Sigmoid colon (tissue), 7 donors: ENCODE data around the gene ADGRV1. TPM values are rescaled to one million over a fixed set of nuclear protein-coding genes. Genes with fewer than 3 reads are reported as not detected.

Experiments
- DNase-seq: peaks from one replicate; pipeline ENCODE4 v3.0.0-alpha.2; 2019
- H3K27ac ChIP-seq, 4 donors: fragments of 200-600 bp; sonication (generic); one replicate each; pipeline ENCODE4 v1.5.1; 2016 to 2019; ENCODE audit warnings: mild to moderate bottlenecking in 1 of 4
- H3K27me3 ChIP-seq, 3 donors: fragments of 200-600 bp; sonication (generic); one replicate each; pipeline ENCODE4 v1.5.1; 2019; ENCODE audit warnings: mild to moderate bottlenecking in 1 of 3
- H3K36me3 ChIP-seq, 4 donors: fragments of 200-600 bp; sonication (generic); one replicate each; pipeline ENCODE4 v1.5.1; 2016 to 2019
- H3K4me1 ChIP-seq, 4 donors: fragments of 200-600 bp; sonication (generic); one replicate each; pipeline ENCODE4 v1.5.1; 2017 to 2019
- H3K4me3 ChIP-seq, 4 donors: fragments of 200-600 bp; sonication (generic); one replicate each; pipeline ENCODE4 v1.5.1; 2017 to 2019; ENCODE audit warnings: mild to moderate bottlenecking in 2 of 4, moderate library complexity in 1 of 4
- H3K9me3 ChIP-seq, 4 donors: fragments of 200-600 bp in 3 of 4; sonication (generic) in 3 of 4; one replicate each; pipeline versions ENCODE4 v1.5.1 to v1.6.1; 2013 to 2019
- EP300 ChIP-seq, 4 donors: sonication (generic); formaldehyde crosslinking; IDR thresholded peaks; one replicate each; pipeline ENCODE4 v1.6.1; 2017; ENCODE audit warnings: antibody characterized with exemption in 4 of 4
- POLR2A ChIP-seq, 2 donors: fragments of 450-650 bp; IDR thresholded peaks; one replicate each; pipeline ENCODE4 v1.6.1; 2016; ENCODE audit warnings: antibody characterized with exemption in 2 of 2, mild to moderate bottlenecking in 2 of 2, moderate library complexity in 2 of 2
- POLR2AphosphoS5 ChIP-seq, 4 donors: sonication (generic); formaldehyde crosslinking; IDR thresholded peaks; one replicate each; pipeline ENCODE4 v1.6.1; 2017; ENCODE audit warnings: antibody characterized with exemption in 4 of 4
- WGBS, 2 donors: extraction: QIAGEN DNeasy Blood & Tissue Kit; methylation state at CpG; one replicate each; pipeline ENCODE4 v1.1.7; 2013; 5-methylcytosine and 5-hydroxymethylcytosine counted together
- intact Hi-C: fragments of 100-400 bp; cut with DNase I; formaldehyde crosslinking; loops from one replicate; pipeline ENCODE4 v1.15.1; 2023
- polyA plus RNA-seq, 3 donors: library from polyadenylated mRNA; stranded (reverse); fragments of 200-250 nt; gene quantifications; one replicate each; pipeline ENCODE4 v1.2.3, GENCODE V29; 2013
- total RNA-seq, 4 donors: library from RNA; depleted of rRNA; stranded (reverse); fragments of >200 nt; gene quantifications; one replicate each; pipeline ENCODE4 v1.1.0, GENCODE V29; 2016
- TF ChIP-seq, protein P1 (sequence below), 4 experiments: fragments of 450-650 bp in 3 of 4; fragments of 200-600 bp in 1 of 4; IDR thresholded peaks; one replicate each; pipeline ENCODE4 v1.5.1; 2016 to 2019; ENCODE audit warnings: antibody characterized with exemption in 4 of 4, mild to moderate bottlenecking in 3 of 4, moderate library complexity in 2 of 4
- donor health status: healthy with polysubstance abuse.
- donor health status: Bipolar disorder and iron deficiency.
- donor health status: healthy.

The ADGRV1 gene
- total and polyA plus RNA-seq, 7 donors = 0.54 to 2.1 (median 0.74) TPM; not detected in 1

DNA sequence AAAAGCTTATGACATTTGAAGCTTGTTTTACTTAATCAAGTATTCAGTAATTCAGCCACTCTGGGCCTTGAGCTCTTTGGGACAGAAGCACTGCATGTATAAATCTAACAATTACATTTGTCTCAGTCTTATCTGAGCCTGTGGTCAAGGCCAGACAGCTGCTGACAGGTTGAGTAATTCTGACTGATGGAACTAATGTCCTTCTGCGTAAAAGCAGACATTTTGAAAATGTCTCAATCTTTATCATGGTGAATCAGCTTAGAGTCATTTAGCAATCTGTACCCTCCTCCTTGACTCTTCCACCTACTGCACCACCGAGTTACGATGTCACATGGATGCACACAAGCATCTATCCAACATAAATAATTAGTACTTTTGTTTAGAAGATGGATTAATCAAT is 424.6 kb downstream of the ADGRV1 start:
- Histone ChIP-seq H3K4me3 (no peak overlapping the region), H3K27ac (no peak overlapping the region), H3K27me3 (no peaks in the 10 kb centered on the region), H3K9me3 (no peaks in the 10 kb centered on the region), H3K4me1 (no peaks in the 10 kb centered on the region), H3K36me3 (no peaks in the 10 kb centered on the region)
- TF ChIP-seq, protein P1, sequence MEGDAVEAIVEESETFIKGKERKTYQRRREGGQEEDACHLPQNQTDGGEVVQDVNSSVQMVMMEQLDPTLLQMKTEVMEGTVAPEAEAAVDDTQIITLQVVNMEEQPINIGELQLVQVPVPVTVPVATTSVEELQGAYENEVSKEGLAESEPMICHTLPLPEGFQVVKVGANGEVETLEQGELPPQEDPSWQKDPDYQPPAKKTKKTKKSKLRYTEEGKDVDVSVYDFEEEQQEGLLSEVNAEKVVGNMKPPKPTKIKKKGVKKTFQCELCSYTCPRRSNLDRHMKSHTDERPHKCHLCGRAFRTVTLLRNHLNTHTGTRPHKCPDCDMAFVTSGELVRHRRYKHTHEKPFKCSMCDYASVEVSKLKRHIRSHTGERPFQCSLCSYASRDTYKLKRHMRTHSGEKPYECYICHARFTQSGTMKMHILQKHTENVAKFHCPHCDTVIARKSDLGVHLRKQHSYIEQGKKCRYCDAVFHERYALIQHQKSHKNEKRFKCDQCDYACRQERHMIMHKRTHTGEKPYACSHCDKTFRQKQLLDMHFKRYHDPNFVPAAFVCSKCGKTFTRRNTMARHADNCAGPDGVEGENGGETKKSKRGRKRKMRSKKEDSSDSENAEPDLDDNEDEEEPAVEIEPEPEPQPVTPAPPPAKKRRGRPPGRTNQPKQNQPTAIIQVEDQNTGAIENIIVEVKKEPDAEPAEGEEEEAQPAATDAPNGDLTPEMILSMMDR (IDR thresholded peaks at IDR 0.05) = no peak
- TF ChIP-seq EP300 (IDR thresholded peaks at IDR 0.05) (no peak), POLR2A (IDR thresholded peaks at IDR 0.05) (no peak), POLR2AphosphoS5 (IDR thresholded peaks at IDR 0.05) (no peak)
- intact Hi-C loops = no loop called here
- 78 to 87% methylated on average over 3 of the region's 3 CpGs for WGBS, 2 donors
- no peak for DNase-seq

DNA sequence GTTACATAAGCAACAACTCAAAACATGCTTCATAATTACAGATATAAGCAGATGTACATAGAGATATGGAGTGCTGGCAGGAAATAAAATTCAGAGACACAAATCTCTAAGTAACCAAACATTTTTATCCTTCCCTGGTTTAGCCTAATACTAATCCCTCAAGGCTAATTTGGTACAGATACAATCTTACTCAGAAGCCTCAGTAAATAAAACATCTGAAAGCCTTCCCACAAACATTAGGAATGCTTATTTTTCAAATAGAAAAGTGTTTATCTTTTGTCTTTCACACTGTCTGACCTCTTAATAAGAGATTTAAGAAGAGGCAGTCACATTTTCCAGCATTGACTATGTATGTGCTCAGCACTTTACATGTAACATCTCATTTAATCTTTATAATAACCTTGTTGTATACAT is 425.1 kb downstream of the ADGRV1 start:
- no peak for DNase-seq
- intact Hi-C loops = no loop called here
- no peak overlapping the region for H3K4me3 ChIP-seq
- TF ChIP-seq POLR2A (IDR thresholded peaks at IDR 0.05) = no peak
- TF ChIP-seq POLR2AphosphoS5 (IDR thresholded peaks at IDR 0.05) = no peak
- TF ChIP-seq, protein P1 (IDR thresholded peaks at IDR 0.05) = no peak
- TF ChIP-seq EP300 (IDR thresholded peaks at IDR 0.05) = no peak
- H3K9me3 ChIP-seq = no peaks in the 10 kb centered on the region
- no peaks in the 10 kb centered on the region for H3K27me3 ChIP-seq
- no peaks in the 10 kb centered on the region for H3K36me3 ChIP-seq
- no peak overlapping the region for H3K27ac ChIP-seq
- H3K4me1 ChIP-seq = no peaks in the 10 kb centered on the region

GRCh38 chr5:90985341-90985740 is 426.7 kb downstream of the ADGRV1 start:
- no peaks in the 10 kb centered on the region for H3K36me3 ChIP-seq
- H3K4me1 ChIP-seq = no peaks in the 10 kb centered on the region
- DNase-seq = no peak
- WGBS, 2 donors = 92 to 95% methylated on average over 3 of the region's 3 CpGs
- intact Hi-C loops = no loop called here
- no peak overlapping the region for H3K4me3 ChIP-seq
- TF ChIP-seq POLR2AphosphoS5 (IDR thresholded peaks at IDR 0.05) = no peak
- TF ChIP-seq, protein P1 (IDR thresholded peaks at IDR 0.05) = no peak
- no peaks in the 10 kb centered on the region for H3K27me3 ChIP-seq
- H3K9me3 ChIP-seq = no peaks in the 10 kb centered on the region
- H3K27ac ChIP-seq = no peak overlapping the region

DNA sequence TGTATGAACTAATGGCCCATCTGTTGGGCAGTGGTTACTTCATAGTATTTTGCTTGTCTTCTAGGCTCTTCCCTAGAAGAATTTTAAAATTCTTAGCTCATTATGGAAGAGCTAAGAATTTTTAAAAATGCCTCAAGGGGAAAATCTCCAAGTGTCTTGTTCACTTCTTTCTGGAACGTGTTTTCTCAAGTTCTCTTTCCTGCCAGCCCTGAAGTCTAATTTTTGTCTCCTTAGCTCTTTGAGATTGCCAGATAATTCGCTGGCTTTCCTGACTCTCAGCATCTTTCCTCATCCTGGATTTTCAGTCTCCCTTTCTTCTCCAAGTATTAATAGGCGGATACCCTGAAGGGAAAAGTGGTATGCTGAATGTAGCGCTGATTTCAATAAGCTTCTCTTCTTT is 429.1 kb downstream of the ADGRV1 start:
- H3K36me3 ChIP-seq = no peaks in the 10 kb centered on the region
- TF ChIP-seq POLR2AphosphoS5 (IDR thresholded peaks at IDR 0.05) (no peak), POLR2A (IDR thresholded peaks at IDR 0.05) (no peak), EP300 (IDR thresholded peaks at IDR 0.05) (no peak)
- TF ChIP-seq, protein P1 (IDR thresholded peaks at IDR 0.05) = no peak
- no peak overlapping the region for H3K27ac ChIP-seq
- H3K4me1 ChIP-seq = no peaks in the 10 kb centered on the region
- no peak for DNase-seq
- H3K9me3 ChIP-seq = no peaks in the 10 kb centered on the region
- intact Hi-C loops = no loop called here
- H3K27me3 ChIP-seq = no peaks in the 10 kb centered on the region
- WGBS, 2 donors = 88 to 95% methylated on average over 4 of the region's 4 CpGs
- H3K4me3 ChIP-seq = no peak overlapping the region

DNA sequence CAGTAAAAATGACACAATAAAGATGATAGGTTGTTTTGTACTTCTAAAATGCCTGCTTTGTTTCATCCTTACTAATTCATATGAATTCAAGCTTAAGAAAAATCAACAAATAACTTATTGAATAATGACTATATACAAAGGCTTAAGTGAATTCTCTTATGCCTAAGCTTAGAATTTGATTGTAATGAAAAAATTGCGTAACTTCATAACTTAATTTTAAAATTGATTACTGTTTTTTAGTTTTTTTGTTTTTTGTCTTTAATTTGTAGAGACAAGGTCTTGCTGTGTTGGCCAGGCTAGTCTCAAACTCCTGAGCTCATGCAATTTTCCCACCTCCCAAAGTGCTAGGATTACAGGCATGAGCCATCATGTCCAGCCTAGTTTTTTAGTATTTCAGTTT is 432.6 kb downstream of the ADGRV1 start:
- DNase-seq = no peak

More for the DNA sequence above, 432.6 kb downstream of the ADGRV1 start:
- H3K27me3 ChIP-seq = no peaks in the 10 kb centered on the region
- no peak overlapping the region for H3K27ac ChIP-seq
- no peak overlapping the region for H3K4me3 ChIP-seq
- no peak for TF ChIP-seq POLR2AphosphoS5 (IDR thresholded peaks at IDR 0.05)
- no peak for TF ChIP-seq EP300 (IDR thresholded peaks at IDR 0.05)
- no peak for TF ChIP-seq POLR2A (IDR thresholded peaks at IDR 0.05)
- TF ChIP-seq, protein P1 (IDR thresholded peaks at IDR 0.05) = no peak
- intact Hi-C loops = no loop called here
- WGBS, 2 donors = 93 to 97% methylated on average over 1 of the region's 1 CpG
- no peaks in the 10 kb centered on the region for H3K4me1 ChIP-seq
- H3K9me3 ChIP-seq = peaks cover 0 to 3% (median 1%) of the 10 kb centered on the region in 4 donors
- H3K36me3 ChIP-seq = no peaks in the 10 kb centered on the region
